Activated T-cell treated with anti-CD3 and anti-CD28 coated beads, Interleukin-2, amount 50 U/mL, for 72 hours (primary cell): ENCODE measurements around the gene ZNF234. TPM values are rescaled to one million over a fixed set of nuclear protein-coding genes. Genes with fewer than 3 reads are reported as not detected.
"Not testable (repeated sequence)": the region's sequence is repeated elsewhere in the genome, so short reads cannot be mapped to it uniquely, and the experiment has no call there.

Experiments used
- ATAC-seq, 2 donors: fragments of 150-1000 bp; cut with Tn5 transposase; replicated peaks in 1 of 2; 2 replicates each; pipeline ENCODE4 v1.10.0; 2021; ENCODE audit warnings: moderate library complexity in 2 of 2, mild to moderate bottlenecking in 1 of 2
- DNase-seq, 2 donors: peaks; one replicate each; pipeline ENCODE4 v3.0.0; 2021 to 2022; ENCODE audit warnings: mixed read lengths in 1 of 2
- H3K27ac Mint-ChIP-seq: one replicate; pipeline ENCODE4 v1.8.0; 2022; ENCODE audit warnings: mild to moderate bottlenecking, moderate library complexity, mixed read lengths
- H3K27me3 Mint-ChIP-seq: one replicate; pipeline ENCODE4 v1.8.0; 2022; ENCODE audit warnings: low read depth, mixed read lengths
- H3K36me3 Mint-ChIP-seq, 2 donors: one replicate each; pipeline ENCODE4 v1.8.0; 2022; ENCODE audit warnings: mixed read lengths in 2 of 2, mild to moderate bottlenecking in 1 of 2; ENCODE audit not compliant: insufficient read depth in 2 of 2
- H3K4me1 Mint-ChIP-seq: one replicate; pipeline ENCODE4 v1.8.0; 2022; ENCODE audit warnings: low read depth, mixed read lengths
- H3K4me3 Mint-ChIP-seq, 2 donors: one replicate each; pipeline ENCODE4 v1.8.0; 2022; ENCODE audit warnings: mild to moderate bottlenecking in 2 of 2, mixed read lengths in 2 of 2, moderate library complexity in 2 of 2
- H3K9me3 Mint-ChIP-seq, 2 donors: one replicate each; pipeline ENCODE4 v1.8.0; 2022; ENCODE audit warnings: mixed read lengths in 2 of 2
- total RNA-seq, 2 donors: library from RNA; stranded (reverse); gene quantifications; one replicate each; pipeline ENCODE4 v1.2.3, GENCODE V29; 2022

The ZNF234 gene
- total RNA-seq, 2 donors from 2014 or later, result 6.2 to 8.5 TPM

- no peak for DNase-seq
- Mint-ChIP-seq H3K4me3 (no peak overlapping the region), H3K27ac (no peak overlapping the region), H3K9me3 (peaks cover 7 to 12% of the 10 kb centered on the region in 2 donors), H3K4me1 (peaks cover 6% of the 10 kb centered on the region), H3K27me3 (no peaks in the 10 kb centered on the region), H3K36me3 (peaks cover 13 to 21% of the 10 kb centered on the region in 2 donors)
- no peak for ATAC-seq
Observed at GRCh38 chr19:44202470-44202869, 61.1 kb downstream of the ZNF234 start.

GRCh38 chr19:44202974-44203373, 61.6 kb downstream of the ZNF234 start:
- DNase-seq (no peak), ATAC-seq (no peak)
- peaks cover 15 to 23% of the 10 kb centered on the region in 2 donors for H3K36me3 Mint-ChIP-seq
- H3K4me1 Mint-ChIP-seq, result peaks cover 11% of the 10 kb centered on the region
- H3K27ac Mint-ChIP-seq, result no peak overlapping the region
- H3K27me3 Mint-ChIP-seq, result no peaks in the 10 kb centered on the region
- no peak overlapping the region for H3K4me3 Mint-ChIP-seq
- peaks cover 7 to 13% of the 10 kb centered on the region in 2 donors for H3K9me3 Mint-ChIP-seq

DNA sequence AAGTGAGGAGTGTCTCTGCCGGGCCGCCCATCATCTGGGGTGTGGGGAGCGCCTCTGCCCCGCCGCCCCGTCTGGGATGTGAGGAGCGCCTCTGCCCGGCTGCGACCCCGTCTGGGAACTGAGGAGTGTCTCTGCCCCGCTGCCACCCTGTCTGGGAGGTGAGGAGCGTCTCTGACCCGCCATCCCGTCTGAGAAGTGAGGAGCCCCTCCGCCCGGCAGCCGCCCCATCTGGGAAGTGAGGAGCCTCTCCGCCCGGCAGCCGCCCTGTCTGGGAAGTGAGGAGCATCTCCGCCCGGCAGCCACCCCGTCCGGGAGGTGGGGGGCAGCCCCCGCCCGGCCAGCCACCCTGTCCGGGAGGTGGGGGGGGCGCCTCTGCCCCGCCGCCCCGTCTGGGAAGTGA, 62.5 kb downstream of the ZNF234 start:
- H3K9me3 Mint-ChIP-seq, result peaks cover 5 to 14% of the 10 kb centered on the region in 2 donors
- H3K27me3 Mint-ChIP-seq, H3K27ac Mint-ChIP-seq, ATAC-seq, DNase-seq, H3K4me3 Mint-ChIP-seq: not testable (repeated sequence)
- peaks cover 12% of the 10 kb centered on the region for H3K4me1 Mint-ChIP-seq
- peaks cover 15 to 21% of the 10 kb centered on the region in 2 donors for H3K36me3 Mint-ChIP-seq

GRCh38 chr19:44204772-44205171, 63.4 kb downstream of the ZNF234 start:
- ATAC-seq (no peak), DNase-seq (no peak)
- peaks cover 14 to 24% of the 10 kb centered on the region in 2 donors for H3K36me3 Mint-ChIP-seq
- H3K4me1 Mint-ChIP-seq, result peaks cover 12% of the 10 kb centered on the region
- H3K27ac Mint-ChIP-seq, result no peak overlapping the region
- H3K9me3 Mint-ChIP-seq, result peaks cover 5 to 11% of the 10 kb centered on the region in 2 donors
- H3K27me3 Mint-ChIP-seq, result no peaks in the 10 kb centered on the region
- no peak overlapping the region for H3K4me3 Mint-ChIP-seq

GRCh38 chr19:44207126-44207803, 65.9 kb downstream of the ZNF234 start:
- peak overlapping the region; percentile 94 for H3K27ac Mint-ChIP-seq
- peaks cover 12% of the 10 kb centered on the region for H3K4me1 Mint-ChIP-seq
- DNase-seq (peak; percentile 75 to 81), ATAC-seq (peak; percentile 93 to 94)
- H3K4me3 Mint-ChIP-seq, result peak overlapping the region; percentile 93 to 94
- no peaks in the 10 kb centered on the region for H3K27me3 Mint-ChIP-seq
- H3K9me3 Mint-ChIP-seq, result peaks cover 5 to 12% of the 10 kb centered on the region in 2 donors
- peaks cover 13 to 21% of the 10 kb centered on the region in 2 donors for H3K36me3 Mint-ChIP-seq

Other genes starting within 250 kb of the ZNF234 start
- 10 to 100 TPM; 11.4 to 13.9 TPM for gene ZNF45, start 206.3 kb upstream of the ZNF234 start, total RNA-seq
- 1 to 10 TPM; 3.4 to 3.5 TPM for gene ZNF221, start 190.3 kb upstream of the ZNF234 start, total RNA-seq
- 1 to 10 TPM; 6.0 to 7.5 TPM for gene ZNF155, start 157.4 kb upstream of the ZNF234 start, total RNA-seq
- 1 to 10 TPM; 5.5 to 5.8 TPM for gene ZNF230, start 138.6 kb upstream of the ZNF234 start, total RNA-seq
- 1 to 10 TPM; 2.7 to 3.0 TPM for gene ZNF222, start 116.2 kb upstream of the ZNF234 start, total RNA-seq
- gene ZNF223, start 89.5 kb upstream of the ZNF234 start, total RNA-seq, result 1 to 10 TPM in 1 of 2 donors, under 1 TPM in 1; 0.81 to 2.5 TPM
- gene ZNF284, start 69.4 kb upstream of the ZNF234 start, total RNA-seq, result 1 to 10 TPM; 3.3 TPM
- gene ZNF224, start 47.2 kb upstream of the ZNF234 start, total RNA-seq, result 10 to 100 TPM; 23.6 to 26.3 TPM
- gene ZNF225, start 28.2 kb upstream of the ZNF234 start, total RNA-seq, result 1 to 10 TPM; 1.9 to 3.0 TPM
- gene ZNF226, start 23.5 kb downstream of the ZNF234 start, total RNA-seq, result 10 to 100 TPM; 15.3 to 16.3 TPM
- gene ZNF227, start 71.0 kb downstream of the ZNF234 start, total RNA-seq, result 10 to 100 TPM; 31.5 to 36.6 TPM
- gene ZNF233, start 118.3 kb downstream of the ZNF234 start, total RNA-seq, result under 1 TPM; 0.28 to 0.38 TPM
- gene ZNF235, start 163.5 kb downstream of the ZNF234 start, total RNA-seq, result 1 to 10 TPM; 4.7 to 6.2 TPM
- gene ZNF112, start 215.1 kb downstream of the ZNF234 start, total RNA-seq, result under 1 TPM in 1 of 2 donors, not detected in 1; 0.07 TPM